Loucy (cell line): ENCODE measurements around the gene GCHFR.

ENCODE experiments used
- H2AFZ ChIP-seq: fragments of 200-600 bp; sonication (generic); 2 replicates; pipeline ENCODE4 v1.6.0; 2016; ENCODE audit warnings: antibody characterized with exemption, mild to moderate bottlenecking, low read length, moderate library complexity
- H3F3A ChIP-seq: fragments of 200-600 bp; 2 replicates; pipeline ENCODE4 v1.6.0; 2016; ENCODE audit warnings: antibody characterized with exemption, low read depth, mild to moderate bottlenecking
- H3K27me3 ChIP-seq: fragments of 200-600 bp; sonication (generic); 2 replicates; pipeline ENCODE4 v1.6.1; 2014; ENCODE audit warnings: low read length, mild to moderate bottlenecking; ENCODE audit not compliant: insufficient read depth, poor library complexity, severe bottlenecking
- H3K36me3 ChIP-seq: fragments of 200-600 bp; sonication (generic); 2 replicates; pipeline ENCODE4 v1.6.1; 2016; ENCODE audit warnings: low read length; ENCODE audit not compliant: insufficient read depth
- H3K4me1 ChIP-seq: fragments of 200-600 bp; sonication (generic); 2 replicates; pipeline ENCODE4 v1.5.1; 2014; ENCODE audit warnings: low read length, mild to moderate bottlenecking; ENCODE audit not compliant: insufficient read depth, poor library complexity, severe bottlenecking
- H3K4me2 ChIP-seq: fragments of 200-600 bp; sonication (generic); 2 replicates; pipeline ENCODE4 v1.6.0; 2014; ENCODE audit warnings: antibody characterized with exemption, low read length, low read depth, mild to moderate bottlenecking; ENCODE audit not compliant: poor library complexity, severe bottlenecking
- H3K4me3 ChIP-seq: fragments of 200-600 bp; sonication (generic); 2 replicates; pipeline ENCODE4 v1.5.1; 2014; ENCODE audit warnings: low read length, mild to moderate bottlenecking, mixed read lengths; ENCODE audit not compliant: poor library complexity, severe bottlenecking
- H3K79me2 ChIP-seq: fragments of 200-600 bp; sonication (generic); 2 replicates; pipeline ENCODE4 v1.6.1; 2014; ENCODE audit warnings: low read length; ENCODE audit not compliant: insufficient read depth
- H3K9ac ChIP-seq: fragments of 200-600 bp; sonication (generic); 2 replicates; pipeline ENCODE4 v1.6.0; 2014; ENCODE audit warnings: mild to moderate bottlenecking, low read depth, low read length, moderate library complexity; ENCODE audit not compliant: poor library complexity, severe bottlenecking
- H3K9me2 ChIP-seq: fragments of 200-600 bp; sonication (generic); replicated peaks from 2 replicates; pipeline ENCODE4 v1.6.1; 2016; ENCODE audit warnings: low read depth, low read length, mixed read lengths
- H3K9me3 ChIP-seq: fragments of 200-600 bp; sonication (generic); 2 replicates; pipeline ENCODE4 v1.6.1; 2014; ENCODE audit warnings: mild to moderate bottlenecking, antibody characterized with exemption, low read length, low read depth; ENCODE audit not compliant: insufficient read depth
- H4K20me1 ChIP-seq: fragments of 200-600 bp; sonication (generic); 2 replicates; pipeline ENCODE4 v1.6.0; 2014; ENCODE audit warnings: antibody characterized with exemption, low read length, mild to moderate bottlenecking; ENCODE audit not compliant: insufficient read depth, poor library complexity, severe bottlenecking
- EZH2phosphoT487 ChIP-seq: fragments of 200-600 bp; IDR thresholded peaks from 2 replicates; pipeline ENCODE4 v1.6.1; 2018; ENCODE audit warnings: antibody characterized with exemption, mild to moderate bottlenecking, moderate library complexity, borderline replicate concordance
- TF ChIP-seq, protein P1 (sequence below): fragments of 200-600 bp; sonication (generic); conservative IDR thresholded peaks from 2 replicates; pipeline ENCODE4 v1.5.1; 2014; ENCODE audit warnings: mild to moderate bottlenecking, antibody characterized with exemption, low read length

Gene GCHFR

DNA sequence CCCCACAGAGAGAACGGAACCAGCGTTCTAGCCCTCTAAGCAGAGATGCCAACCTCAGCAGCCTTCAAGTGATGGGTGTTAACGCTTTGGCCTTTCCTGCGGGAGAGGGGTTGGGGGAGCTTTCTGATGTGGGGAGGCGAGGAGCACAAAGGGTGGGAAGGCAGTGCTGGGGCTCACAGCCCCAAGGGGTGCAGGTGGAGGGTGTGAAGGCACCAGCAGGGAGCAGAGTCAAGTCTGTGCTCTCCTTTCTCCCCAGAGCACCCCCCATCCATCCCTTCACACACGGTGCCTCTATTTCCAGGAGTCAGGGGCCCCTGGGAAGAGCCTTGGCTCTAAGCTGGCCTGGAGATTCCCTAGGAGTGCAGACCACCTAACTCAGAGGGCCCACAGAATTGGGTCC, 10.0 kb downstream of the GCHFR start:
- peaks cover 31% of the 10 kb centered on the region for H3K4me1 ChIP-seq
- H3K9me2 ChIP-seq = no peaks in the 10 kb centered on the region
- H3K36me3 ChIP-seq = peaks cover 23% of the 10 kb centered on the region
- no peak overlapping the region for H3K9ac ChIP-seq
- H2AFZ ChIP-seq = no peak overlapping the region
- H3K4me2 ChIP-seq = no peak overlapping the region
- H3K79me2 ChIP-seq = no peaks in the 10 kb centered on the region
- H3K9me3 ChIP-seq = no peaks in the 10 kb centered on the region
- no peak overlapping the region for H3K4me3 ChIP-seq
- no peaks in the 10 kb centered on the region for H3K27me3 ChIP-seq
- TF ChIP-seq, protein P1, sequence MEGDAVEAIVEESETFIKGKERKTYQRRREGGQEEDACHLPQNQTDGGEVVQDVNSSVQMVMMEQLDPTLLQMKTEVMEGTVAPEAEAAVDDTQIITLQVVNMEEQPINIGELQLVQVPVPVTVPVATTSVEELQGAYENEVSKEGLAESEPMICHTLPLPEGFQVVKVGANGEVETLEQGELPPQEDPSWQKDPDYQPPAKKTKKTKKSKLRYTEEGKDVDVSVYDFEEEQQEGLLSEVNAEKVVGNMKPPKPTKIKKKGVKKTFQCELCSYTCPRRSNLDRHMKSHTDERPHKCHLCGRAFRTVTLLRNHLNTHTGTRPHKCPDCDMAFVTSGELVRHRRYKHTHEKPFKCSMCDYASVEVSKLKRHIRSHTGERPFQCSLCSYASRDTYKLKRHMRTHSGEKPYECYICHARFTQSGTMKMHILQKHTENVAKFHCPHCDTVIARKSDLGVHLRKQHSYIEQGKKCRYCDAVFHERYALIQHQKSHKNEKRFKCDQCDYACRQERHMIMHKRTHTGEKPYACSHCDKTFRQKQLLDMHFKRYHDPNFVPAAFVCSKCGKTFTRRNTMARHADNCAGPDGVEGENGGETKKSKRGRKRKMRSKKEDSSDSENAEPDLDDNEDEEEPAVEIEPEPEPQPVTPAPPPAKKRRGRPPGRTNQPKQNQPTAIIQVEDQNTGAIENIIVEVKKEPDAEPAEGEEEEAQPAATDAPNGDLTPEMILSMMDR = no peak
- TF ChIP-seq EZH2phosphoT487 = no peak
- peaks cover 13% of the 10 kb centered on the region for H3F3A ChIP-seq
- no peaks in the 10 kb centered on the region for H4K20me1 ChIP-seq

DNA sequence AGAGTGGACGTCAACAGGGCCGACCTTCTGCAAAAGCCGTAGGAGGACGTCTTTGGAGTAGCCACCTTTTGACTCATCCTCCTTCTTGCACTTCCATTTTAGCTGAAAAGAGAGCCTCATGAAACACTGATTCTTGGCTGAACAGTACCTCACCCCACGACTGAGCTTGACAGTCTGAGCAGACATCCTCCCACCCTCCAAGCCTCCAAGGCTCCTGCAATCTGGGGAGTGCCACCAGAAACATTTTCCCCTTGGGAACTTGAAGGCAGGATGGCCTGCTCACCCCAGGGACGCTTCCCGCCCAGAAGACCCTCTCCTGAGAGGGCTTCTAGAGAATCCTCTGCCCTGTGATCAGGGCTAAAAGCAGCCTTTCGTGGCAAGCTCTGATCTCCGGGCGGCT, 11.1 kb downstream of the GCHFR start:
- Histone ChIP-seq H4K20me1 (no peaks in the 10 kb centered on the region), H3K4me2 (no peak overlapping the region), H3F3A (peaks cover 3% of the 10 kb centered on the region; the same call in 1 of the 2 replicates), H3K4me1 (peaks cover 21% of the 10 kb centered on the region), H3K36me3 (peaks cover 29% of the 10 kb centered on the region), H2AFZ (no peak overlapping the region), H3K27me3 (no peaks in the 10 kb centered on the region), H3K79me2 (no peaks in the 10 kb centered on the region), H3K9me3 (no peaks in the 10 kb centered on the region), H3K4me3 (no peak overlapping the region), H3K9ac (no peak overlapping the region), H3K9me2 (no peaks in the 10 kb centered on the region)
- TF ChIP-seq, protein P1 = no peak
- no peak for TF ChIP-seq EZH2phosphoT487

DNA sequence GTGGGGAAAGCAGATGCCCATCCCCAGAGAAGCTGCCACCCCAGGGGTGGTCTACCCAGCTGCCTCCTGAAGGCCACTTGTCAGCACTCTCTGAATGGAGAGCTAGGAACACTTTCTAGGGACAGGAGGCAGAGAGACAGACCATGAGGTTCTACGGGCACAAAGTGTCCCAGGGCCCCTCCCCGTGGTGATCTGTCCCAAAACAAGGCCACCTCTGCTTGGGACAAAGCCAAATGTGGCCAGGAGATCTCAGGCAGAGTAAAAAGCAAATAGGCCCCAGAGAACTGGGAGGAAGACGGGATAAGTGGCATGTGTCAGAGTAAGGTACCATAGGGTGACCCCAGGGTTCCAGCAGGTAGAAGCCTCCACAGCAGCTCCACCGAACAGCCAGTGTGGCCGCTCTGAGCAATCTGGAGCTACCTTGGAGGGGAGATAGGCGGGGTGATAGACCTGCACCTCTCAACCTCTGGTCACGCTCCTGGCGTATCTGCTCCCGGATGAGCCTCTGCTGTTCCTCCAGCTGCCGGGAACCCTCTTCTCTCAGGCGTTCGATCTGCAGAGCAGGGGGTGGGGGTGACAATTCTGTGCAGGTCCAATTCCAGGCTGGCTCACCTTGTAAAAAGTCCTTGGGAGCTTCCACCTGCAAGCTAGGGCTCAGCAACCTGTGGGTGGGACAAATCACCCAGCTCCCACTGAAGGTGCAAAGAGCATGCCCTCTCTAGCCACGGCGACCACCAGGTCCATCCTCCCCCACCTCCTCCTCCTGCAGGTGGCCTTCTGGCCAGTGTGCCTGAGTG, 12.1 kb downstream of the GCHFR start:
- TF ChIP-seq EZH2phosphoT487 = no peak
- TF ChIP-seq, protein P1 = no peak
- Histone ChIP-seq H3K79me2 (no peaks in the 10 kb centered on the region), H3K9ac (no peak overlapping the region), H3K9me3 (no peaks in the 10 kb centered on the region), H4K20me1 (no peaks in the 10 kb centered on the region), H3K36me3 (peaks cover 29% of the 10 kb centered on the region), H3K4me1 (peaks cover 12% of the 10 kb centered on the region), H3K4me2 (no peak overlapping the region), H2AFZ (no peak overlapping the region), H3K27me3 (no peaks in the 10 kb centered on the region), H3K9me2 (no peaks in the 10 kb centered on the region), H3F3A (no peaks in the 10 kb centered on the region), H3K4me3 (no peak overlapping the region)
